Peyer's patch (tissue), 4 donors: ENCODE results near the gene NOTCH4. TPM values are rescaled to one million over a fixed set of nuclear protein-coding genes. Genes with fewer than 3 reads are reported as not detected.

Source experiments
- DNase-seq, 3 donors: peaks; one replicate each; pipeline ENCODE4 v3.0.0-alpha.2; 2017 to 2019
- H3K27ac ChIP-seq, 4 donors: fragments of 200-600 bp; sonication (generic); one replicate each; pipeline ENCODE4 v1.5.1; 2016 to 2019
- H3K27me3 ChIP-seq, 2 donors: fragments of 200-600 bp; sonication (generic); one replicate each; pipeline ENCODE4 v1.5.1; 2019
- H3K36me3 ChIP-seq, 3 donors: fragments of 200-600 bp; sonication (generic); one replicate each; pipeline ENCODE4 v1.5.1; 2016 to 2019
- H3K4me1 ChIP-seq, 4 donors: fragments of 200-600 bp; sonication (generic); one replicate each; pipeline ENCODE4 v1.5.1; 2016 to 2019
- H3K4me3 ChIP-seq, 4 donors: fragments of 200-600 bp; sonication (generic); 1 replicate in 3 of 4; 2 replicates in 1 of 4; pipeline ENCODE4 v1.5.1; 2016 to 2019; ENCODE audit warnings: mild to moderate bottlenecking in 1 of 4
- H3K9me3 ChIP-seq, 4 donors: fragments of 200-600 bp; sonication (generic); one replicate each; pipeline ENCODE4 v1.5.1; 2016 to 2019; ENCODE audit warnings: mild to moderate bottlenecking in 1 of 4
- POLR2A ChIP-seq, 2 donors: fragments of 450-650 bp; IDR thresholded peaks; one replicate each; pipeline ENCODE4 v1.5.1; 2017; ENCODE audit warnings: antibody characterized with exemption in 2 of 2, mild to moderate bottlenecking in 2 of 2, moderate library complexity in 2 of 2
- total RNA-seq, 4 donors: library from RNA; depleted of rRNA; stranded (reverse); fragments of >200 nt; gene quantifications; one replicate each; pipeline ENCODE4 v1.1.0, GENCODE V29; 2016
- TF ChIP-seq, protein P1 (sequence below), 6 experiments: fragments of 450-650 bp in 4 of 6; fragments of 200-600 bp in 2 of 6; sonication (generic) in 1 of 6; IDR thresholded peaks; one replicate each; pipeline ENCODE4 v1.5.1; 2017 to 2019; ENCODE audit warnings: antibody characterized with exemption in 6 of 6, mild to moderate bottlenecking in 3 of 6, moderate library complexity in 1 of 6

Gene NOTCH4
- total RNA-seq, 4 donors from 2014 or later: 1.8 to 50.3 (median 8.9) TPM

- Histone ChIP-seq H3K4me1 (peaks cover 0 to 1% (median 0%) of the 10 kb centered on the region in 4 donors), H3K27me3 (no peaks in the 10 kb centered on the region), H3K9me3 (no peaks in the 10 kb centered on the region), H3K27ac (no peak overlapping the region), H3K36me3 (peaks cover 0 to 44% (median 0%) of the 10 kb centered on the region in 3 donors), H3K4me3 (no peak overlapping the region)
- DNase-seq: peak in 1 of 3 donors; percentile 5
- no peak for TF ChIP-seq POLR2A (IDR thresholded peaks at IDR 0.05)
- TF ChIP-seq, protein P1, sequence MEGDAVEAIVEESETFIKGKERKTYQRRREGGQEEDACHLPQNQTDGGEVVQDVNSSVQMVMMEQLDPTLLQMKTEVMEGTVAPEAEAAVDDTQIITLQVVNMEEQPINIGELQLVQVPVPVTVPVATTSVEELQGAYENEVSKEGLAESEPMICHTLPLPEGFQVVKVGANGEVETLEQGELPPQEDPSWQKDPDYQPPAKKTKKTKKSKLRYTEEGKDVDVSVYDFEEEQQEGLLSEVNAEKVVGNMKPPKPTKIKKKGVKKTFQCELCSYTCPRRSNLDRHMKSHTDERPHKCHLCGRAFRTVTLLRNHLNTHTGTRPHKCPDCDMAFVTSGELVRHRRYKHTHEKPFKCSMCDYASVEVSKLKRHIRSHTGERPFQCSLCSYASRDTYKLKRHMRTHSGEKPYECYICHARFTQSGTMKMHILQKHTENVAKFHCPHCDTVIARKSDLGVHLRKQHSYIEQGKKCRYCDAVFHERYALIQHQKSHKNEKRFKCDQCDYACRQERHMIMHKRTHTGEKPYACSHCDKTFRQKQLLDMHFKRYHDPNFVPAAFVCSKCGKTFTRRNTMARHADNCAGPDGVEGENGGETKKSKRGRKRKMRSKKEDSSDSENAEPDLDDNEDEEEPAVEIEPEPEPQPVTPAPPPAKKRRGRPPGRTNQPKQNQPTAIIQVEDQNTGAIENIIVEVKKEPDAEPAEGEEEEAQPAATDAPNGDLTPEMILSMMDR (IDR thresholded peaks at IDR 0.05): no peak
Observed at GRCh38 chr6:32167761-32168262, 56.1 kb downstream of the NOTCH4 start.

DNA sequence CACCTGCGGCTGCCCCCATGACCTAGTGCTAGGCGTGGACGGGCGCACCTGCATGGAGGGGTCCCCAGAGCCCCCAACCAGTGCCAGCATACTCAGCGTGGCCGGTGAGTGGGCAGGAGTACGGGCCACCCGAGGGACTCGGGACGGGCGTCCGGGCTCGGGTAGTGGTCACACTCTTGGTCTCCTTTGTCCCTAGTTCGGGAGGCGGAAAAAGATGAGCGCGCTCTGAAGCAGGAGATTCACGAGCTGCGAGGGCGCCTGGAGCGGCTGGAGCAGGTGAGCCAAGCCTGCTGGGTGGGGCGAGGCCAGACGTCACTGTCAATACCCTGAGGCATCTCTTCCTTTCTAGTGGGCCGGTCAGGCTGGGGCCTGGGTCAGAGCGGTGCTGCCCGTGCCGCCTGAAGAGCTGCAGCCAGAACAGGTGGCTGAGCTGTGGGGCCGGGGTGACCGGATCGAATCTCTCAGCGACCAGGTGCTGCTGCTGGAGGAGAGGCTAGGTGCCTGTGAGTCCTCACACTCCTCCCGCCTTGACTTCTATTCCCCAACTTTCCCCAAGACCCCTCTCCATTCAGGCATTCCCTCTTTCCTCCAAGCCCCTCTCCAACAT is 56.6 kb downstream of the NOTCH4 start:
- DNase-seq: peak in 1 of 3 donors; percentile 41
- H3K27ac ChIP-seq: no peak overlapping the region
- H3K4me3 ChIP-seq: no peak overlapping the region
- H3K36me3 ChIP-seq: peaks cover 0 to 49% (median 0%) of the 10 kb centered on the region in 3 donors
- H3K27me3 ChIP-seq: no peaks in the 10 kb centered on the region
- H3K9me3 ChIP-seq: no peaks in the 10 kb centered on the region
- TF ChIP-seq POLR2A (IDR thresholded peaks at IDR 0.05): no peak
- TF ChIP-seq, protein P1 (IDR thresholded peaks at IDR 0.05): no peak
- no peaks in the 10 kb centered on the region for H3K4me1 ChIP-seq

DNA sequence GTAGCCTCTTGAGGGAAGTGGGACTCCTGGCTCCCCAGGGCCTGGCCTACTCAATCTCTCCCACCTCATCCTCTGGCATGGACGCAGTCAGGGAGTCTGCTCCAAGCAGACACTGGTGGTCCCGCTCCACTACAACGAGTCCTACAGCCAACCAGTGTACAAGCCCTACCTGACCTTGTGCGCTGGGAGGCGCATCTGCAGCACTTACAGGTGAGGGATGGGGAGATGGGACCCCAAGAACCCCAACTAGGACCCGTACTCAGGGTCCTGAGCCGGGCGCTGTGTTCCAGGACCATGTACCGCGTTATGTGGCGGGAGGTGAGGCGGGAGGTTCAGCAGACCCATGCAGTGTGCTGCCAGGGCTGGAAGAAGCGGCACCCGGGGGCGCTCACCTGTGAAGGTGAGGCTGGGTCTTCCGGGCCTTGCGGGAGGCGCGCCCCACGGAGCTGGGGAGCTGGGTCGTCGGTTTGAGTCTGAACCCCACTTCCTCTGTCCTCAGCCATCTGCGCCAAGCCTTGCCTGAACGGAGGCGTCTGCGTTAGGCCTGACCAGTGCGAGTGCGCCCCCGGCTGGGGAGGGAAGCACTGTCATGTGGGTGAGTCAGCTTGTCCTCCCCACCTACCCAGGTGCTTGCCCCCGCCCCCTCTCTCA is 57.3 kb downstream of the NOTCH4 start:
- Histone ChIP-seq H3K36me3 (peaks cover 0 to 51% (median 0%) of the 10 kb centered on the region in 3 donors), H3K27me3 (no peaks in the 10 kb centered on the region), H3K4me3 (no peak overlapping the region), H3K9me3 (no peaks in the 10 kb centered on the region), H3K4me1 (no peaks in the 10 kb centered on the region), H3K27ac (no peak overlapping the region)
- TF ChIP-seq POLR2A (IDR thresholded peaks at IDR 0.05): no peak
- TF ChIP-seq, protein P1 (IDR thresholded peaks at IDR 0.05): no peak
- peak in 1 of 3 donors; percentile 50 for DNase-seq

DNA sequence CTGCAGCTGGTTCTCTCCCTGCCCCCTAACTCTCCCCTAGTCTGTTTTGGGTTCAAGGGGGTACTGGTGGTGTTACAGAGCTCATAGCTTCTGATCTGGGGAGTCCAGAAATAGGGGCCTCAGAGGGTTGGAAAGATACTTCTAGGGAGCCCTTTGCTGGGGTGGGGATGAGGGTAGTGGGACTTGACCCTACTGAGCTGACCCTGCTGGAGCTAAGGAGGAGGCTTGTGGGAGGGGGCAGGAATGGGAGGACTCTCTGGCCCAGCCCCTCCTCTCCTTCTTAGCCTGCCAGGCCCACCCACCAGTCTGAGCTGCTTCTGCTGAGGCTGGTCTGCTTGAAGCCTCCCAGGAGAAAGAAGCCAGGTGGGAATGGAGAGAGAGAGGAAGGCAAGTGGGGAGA is 59.6 kb downstream of the NOTCH4 start, which contains the start of gene EGFL8:
Gene EGFL8 (plus strand): TSS at position 301 of the 400 bp plus-strand sequence. CDS start 1,571 bp downstream, outside the sequence.
- Histone ChIP-seq H3K27me3 (no peaks in the 10 kb centered on the region), H3K27ac (peak within 1 kb of the TSS in 1 of 4 donors; percentile 13), H3K9me3 (no peaks in the 10 kb centered on the region), H3K36me3 (peaks cover 0 to 45% (median 0%) of the 10 kb centered on the region in 3 donors), H3K4me3 (no peak within 1 kb of the TSS), H3K4me1 (no peaks in the 10 kb centered on the region)
- no peak for TF ChIP-seq POLR2A (IDR thresholded peaks at IDR 0.05)
- TF ChIP-seq, protein P1 (IDR thresholded peaks at IDR 0.05): no peak
- no peak for DNase-seq

- H3K27ac ChIP-seq: peak overlapping the region in 1 of 4 donors; percentile 13
- H3K27me3 ChIP-seq: no peaks in the 10 kb centered on the region
- TF ChIP-seq, protein P1 (IDR thresholded peaks at IDR 0.05): no peak
- no peak for TF ChIP-seq POLR2A (IDR thresholded peaks at IDR 0.05)
- no peak for DNase-seq
- H3K4me1 ChIP-seq: no peaks in the 10 kb centered on the region
- peaks cover 0 to 42% (median 0%) of the 10 kb centered on the region in 3 donors for H3K36me3 ChIP-seq
- H3K9me3 ChIP-seq: no peaks in the 10 kb centered on the region
- no peak overlapping the region for H3K4me3 ChIP-seq
Observed at GRCh38 chr6:32163559-32164258, 60.2 kb downstream of the NOTCH4 start.
